ENCODE data around the gene MAP4. TPM values are rescaled to one million over a fixed set of nuclear protein-coding genes. Genes with fewer than 3 reads are reported as not detected.

MAP4 gene
- total RNA-seq, 1 experiment from 2014 or later = 140 TPM

GRCh38 chr3:47980795-47981194 is 35.4 kb downstream of the MAP4 start:
- Histone ChIP-seq H2BK12ac (ENCODE audit: insufficient read length, low read depth, low read length) (no peak overlapping the region), H4K20me1 (ENCODE audit: control insufficient read depth, insufficient read depth, insufficient read length) (no peaks in the 10 kb centered on the region), H3K23ac (ENCODE audit: insufficient read length, low read depth, low read length) (no peak overlapping the region), H3K4ac (ENCODE audit: low read depth, low read length) (no peak overlapping the region), H2BK120ac (ENCODE audit: low read depth, low read length, poor library complexity, severe bottlenecking) (no peak overlapping the region), H3K9me3 (ENCODE audit: control insufficient read depth, low read depth, low read length) (no peaks in the 10 kb centered on the region), H3K4me2 (ENCODE audit: insufficient read depth, insufficient read length, low read length) (no peak overlapping the region), H4K91ac (ENCODE audit: insufficient read length, low read depth, low read length) (no peak overlapping the region), H3K4me1 (ENCODE audit: insufficient read depth, low read length) (no peaks in the 10 kb centered on the region), H3K79me2 (ENCODE audit: insufficient read depth, low read length) (no peaks in the 10 kb centered on the region; the same call in 1 of the 2 replicates), H4K5ac (ENCODE audit: insufficient read length, low read depth, low read length) (no peak overlapping the region), H3K23me2 (ENCODE audit: insufficient read length, low read depth, low read length, poor library complexity, severe bottlenecking) (no peaks in the 10 kb centered on the region), H4K8ac (replicated peaks; ENCODE audit: insufficient read length, low read depth, low read length) (no peak overlapping the region), H2BK15ac (ENCODE audit: low read depth, low read length) (no peak overlapping the region), H3K14ac (ENCODE audit: insufficient read depth, low read length) (no peak overlapping the region), H3T11ph (ENCODE audit: low read length) (no peak overlapping the region), H2BK5ac (ENCODE audit: insufficient read length, low read length) (no peak overlapping the region), H2AK5ac (ENCODE audit: insufficient read length, low read length) (no peak overlapping the region), H3K56ac (ENCODE audit: insufficient read length, low read depth, low read length) (no peak overlapping the region), H2AFZ (ENCODE audit: low read length) (no peak overlapping the region), H3K79me1 (ENCODE audit: insufficient read depth, low read depth, low read length, poor library complexity, severe bottlenecking) (no peaks in the 10 kb centered on the region), H3K27ac (ENCODE audit: insufficient read length, low read depth, low read length) (no peak overlapping the region), H3K9ac (ENCODE audit: extremely low read depth, insufficient read length, low read length) (no peak overlapping the region), H2BK20ac (ENCODE audit: low read depth, low read length, poor library complexity, severe bottlenecking) (no peak overlapping the region), H3K18ac (ENCODE audit: insufficient read length, low read depth, low read length) (no peak overlapping the region), H3K27me3 (ENCODE audit: insufficient read depth, low read length) (no peaks in the 10 kb centered on the region)
- WGBS (ENCODE audit: extremely low coverage, insufficient read length, low lambda C conversion rate) = no CpG with 5 or more reads among the region's 2 CpGs
- no peaks in the 10 kb centered on the region; a peak in 1 of 7 replicates for H3K36me3 Mint-ChIP-seq (ENCODE audit: insufficient read depth in 1 of 3, low read depth in 3 of 3)
- no peak for DNase-seq
- no peaks in the 10 kb centered on the region for H3K9me3 Mint-ChIP-seq
- H3K27me3 Mint-ChIP-seq (ENCODE audit: low read depth) = no peaks in the 10 kb centered on the region
- H3K4me3 Mint-ChIP-seq = no peak overlapping the region
- no peaks in the 10 kb centered on the region for H3K4me1 Mint-ChIP-seq
- no peak for TF ChIP-seq CTCF (conservative IDR thresholded peaks at IDR 0.05)
- H3K27ac Mint-ChIP-seq = no peak overlapping the region

Data from H9 (cell line).